Airway epithelial cell (primary cell): ENCODE results near the gene FAM117B. TPM values are rescaled to one million over a fixed set of nuclear protein-coding genes. Genes with fewer than 3 reads are reported as not detected.

ENCODE experiments used
- total RNA-seq: library from RNA; depleted of rRNA; stranded (reverse); fragments of >200 nt; gene quantifications from 2 replicates; pipeline ENCODE4 v1.2.3, GENCODE V29; 2015

Gene FAM117B
- total RNA-seq, result 2.3 and 5.3 TPM in 2 replicates

GRCh38 chr2:202634556-202635427 is at the start of gene FAM117B:
FAM117B (plus strand) TSS chr2:202634969; CDS start chr2:202635188, 219 bp downstream.

Other genes with a start within 250 kb of the FAM117B start
- 1.1 and 1.8 TPM in 2 replicates for gene ICA1L, start 236.8 kb downstream of the FAM117B start, total RNA-seq